Measurements from ENCODE around the gene PNLIPRP1. TPM values are rescaled to one million over a fixed set of nuclear protein-coding genes. Genes with fewer than 3 reads are reported as not detected.

Gene PNLIPRP1
- polyA plus RNA-seq, 1 donor from 2014 or later, result not detected

- no peaks in the 10 kb centered on the region for H3K79me2 ChIP-seq (replicated peaks; ENCODE audit: insufficient read depth, low read length)
Measured at GRCh38 chr10:116610443-116611152, 19.8 kb downstream of the PNLIPRP1 start.

GRCh38 chr10:116611153-116611545 lies 20.4 kb downstream of the PNLIPRP1 start:
- TF ChIP-seq RAD21 (conservative IDR thresholded peaks at IDR 0.05) (no peak), TAF1 (IDR thresholded peaks at IDR 0.05; ENCODE audit: low read depth) (no peak), MXI1 (conservative IDR thresholded peaks at IDR 0.05; ENCODE audit: poor library complexity, severe bottlenecking) (no peak), POLR2AphosphoS5 (IDR thresholded peaks at IDR 0.05) (no peak), EZH2 (IDR thresholded peaks at IDR 0.05; ENCODE audit: borderline replicate concordance, insufficient read depth, low read length, poor library complexity, severe bottlenecking) (no peak), EP300 (conservative IDR thresholded peaks at IDR 0.05; ENCODE audit: poor library complexity, severe bottlenecking) (no peak), SMC3 (conservative IDR thresholded peaks at IDR 0.05; ENCODE audit: poor library complexity) (no peak)
- TF ChIP-seq, protein P1, sequence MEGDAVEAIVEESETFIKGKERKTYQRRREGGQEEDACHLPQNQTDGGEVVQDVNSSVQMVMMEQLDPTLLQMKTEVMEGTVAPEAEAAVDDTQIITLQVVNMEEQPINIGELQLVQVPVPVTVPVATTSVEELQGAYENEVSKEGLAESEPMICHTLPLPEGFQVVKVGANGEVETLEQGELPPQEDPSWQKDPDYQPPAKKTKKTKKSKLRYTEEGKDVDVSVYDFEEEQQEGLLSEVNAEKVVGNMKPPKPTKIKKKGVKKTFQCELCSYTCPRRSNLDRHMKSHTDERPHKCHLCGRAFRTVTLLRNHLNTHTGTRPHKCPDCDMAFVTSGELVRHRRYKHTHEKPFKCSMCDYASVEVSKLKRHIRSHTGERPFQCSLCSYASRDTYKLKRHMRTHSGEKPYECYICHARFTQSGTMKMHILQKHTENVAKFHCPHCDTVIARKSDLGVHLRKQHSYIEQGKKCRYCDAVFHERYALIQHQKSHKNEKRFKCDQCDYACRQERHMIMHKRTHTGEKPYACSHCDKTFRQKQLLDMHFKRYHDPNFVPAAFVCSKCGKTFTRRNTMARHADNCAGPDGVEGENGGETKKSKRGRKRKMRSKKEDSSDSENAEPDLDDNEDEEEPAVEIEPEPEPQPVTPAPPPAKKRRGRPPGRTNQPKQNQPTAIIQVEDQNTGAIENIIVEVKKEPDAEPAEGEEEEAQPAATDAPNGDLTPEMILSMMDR (IDR thresholded peaks at IDR 0.05; ENCODE audit: poor library complexity, severe bottlenecking), result no peak
- TF ChIP-seq, protein P2, sequence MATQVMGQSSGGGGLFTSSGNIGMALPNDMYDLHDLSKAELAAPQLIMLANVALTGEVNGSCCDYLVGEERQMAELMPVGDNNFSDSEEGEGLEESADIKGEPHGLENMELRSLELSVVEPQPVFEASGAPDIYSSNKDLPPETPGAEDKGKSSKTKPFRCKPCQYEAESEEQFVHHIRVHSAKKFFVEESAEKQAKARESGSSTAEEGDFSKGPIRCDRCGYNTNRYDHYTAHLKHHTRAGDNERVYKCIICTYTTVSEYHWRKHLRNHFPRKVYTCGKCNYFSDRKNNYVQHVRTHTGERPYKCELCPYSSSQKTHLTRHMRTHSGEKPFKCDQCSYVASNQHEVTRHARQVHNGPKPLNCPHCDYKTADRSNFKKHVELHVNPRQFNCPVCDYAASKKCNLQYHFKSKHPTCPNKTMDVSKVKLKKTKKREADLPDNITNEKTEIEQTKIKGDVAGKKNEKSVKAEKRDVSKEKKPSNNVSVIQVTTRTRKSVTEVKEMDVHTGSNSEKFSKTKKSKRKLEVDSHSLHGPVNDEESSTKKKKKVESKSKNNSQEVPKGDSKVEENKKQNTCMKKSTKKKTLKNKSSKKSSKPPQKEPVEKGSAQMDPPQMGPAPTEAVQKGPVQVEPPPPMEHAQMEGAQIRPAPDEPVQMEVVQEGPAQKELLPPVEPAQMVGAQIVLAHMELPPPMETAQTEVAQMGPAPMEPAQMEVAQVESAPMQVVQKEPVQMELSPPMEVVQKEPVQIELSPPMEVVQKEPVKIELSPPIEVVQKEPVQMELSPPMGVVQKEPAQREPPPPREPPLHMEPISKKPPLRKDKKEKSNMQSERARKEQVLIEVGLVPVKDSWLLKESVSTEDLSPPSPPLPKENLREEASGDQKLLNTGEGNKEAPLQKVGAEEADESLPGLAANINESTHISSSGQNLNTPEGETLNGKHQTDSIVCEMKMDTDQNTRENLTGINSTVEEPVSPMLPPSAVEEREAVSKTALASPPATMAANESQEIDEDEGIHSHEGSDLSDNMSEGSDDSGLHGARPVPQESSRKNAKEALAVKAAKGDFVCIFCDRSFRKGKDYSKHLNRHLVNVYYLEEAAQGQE (IDR thresholded peaks at IDR 0.05; ENCODE audit: borderline replicate concordance), result no peak
- Histone ChIP-seq H3F3A (ENCODE audit: insufficient read depth, low read length, poor library complexity, severe bottlenecking) (no peaks in the 10 kb centered on the region), H3K9me3 (ENCODE audit: low read length) (no peaks in the 10 kb centered on the region), H3K9me2 (ENCODE audit: insufficient read depth, low read length) (no peaks in the 10 kb centered on the region), H3K9ac (ENCODE audit: low read length) (no peak overlapping the region), H3K79me2 (replicated peaks; ENCODE audit: insufficient read depth, low read length) (no peaks in the 10 kb centered on the region), H3K36me3 (ENCODE audit: insufficient read depth, low read length) (no peaks in the 10 kb centered on the region), H3K27me3 (ENCODE audit: insufficient read depth, low read depth, low read length) (peaks cover 4% of the 10 kb centered on the region), H3K4me2 (ENCODE audit: low read length) (no peak overlapping the region), H2AFZ (ENCODE audit: low read depth, low read length) (no peak overlapping the region), H3K27ac (ENCODE audit: low read length) (no peak overlapping the region), H3K4me3 (ENCODE audit: low read length) (no peak overlapping the region), H4K20me1 (ENCODE audit: insufficient read depth) (no peaks in the 10 kb centered on the region)

More at GRCh38 chr10:116610443-116611152, 19.8 kb downstream of the PNLIPRP1 start:
- H3K27ac ChIP-seq (ENCODE audit: low read length), result no peak overlapping the region
- H4K20me1 ChIP-seq (ENCODE audit: insufficient read depth), result no peaks in the 10 kb centered on the region
- no peak overlapping the region for H2AFZ ChIP-seq (ENCODE audit: low read depth, low read length)
- H3K9me3 ChIP-seq (ENCODE audit: low read length), result no peaks in the 10 kb centered on the region
- H3K27me3 ChIP-seq (ENCODE audit: insufficient read depth, low read depth, low read length), result peaks cover 4% of the 10 kb centered on the region
- H3K4me3 ChIP-seq (ENCODE audit: low read length), result no peak overlapping the region
- H3K4me2 ChIP-seq (ENCODE audit: low read length), result no peak overlapping the region
- H3F3A ChIP-seq (ENCODE audit: insufficient read depth, low read length, poor library complexity, severe bottlenecking), result no peaks in the 10 kb centered on the region
- no peak overlapping the region for H3K9ac ChIP-seq (ENCODE audit: low read length)
- no peaks in the 10 kb centered on the region for H3K9me2 ChIP-seq (ENCODE audit: insufficient read depth, low read length)
- TF ChIP-seq, protein P2 (IDR thresholded peaks at IDR 0.05; ENCODE audit: borderline replicate concordance), result no peak
- TF ChIP-seq EZH2 (IDR thresholded peaks at IDR 0.05; ENCODE audit: borderline replicate concordance, insufficient read depth, low read length, poor library complexity, severe bottlenecking) (no peak), EP300 (conservative IDR thresholded peaks at IDR 0.05; ENCODE audit: poor library complexity, severe bottlenecking) (no peak), POLR2AphosphoS5 (IDR thresholded peaks at IDR 0.05) (no peak), TAF1 (IDR thresholded peaks at IDR 0.05; ENCODE audit: low read depth) (no peak), SMC3 (conservative IDR thresholded peaks at IDR 0.05; ENCODE audit: poor library complexity) (no peak), MXI1 (conservative IDR thresholded peaks at IDR 0.05; ENCODE audit: poor library complexity, severe bottlenecking) (no peak), RAD21 (conservative IDR thresholded peaks at IDR 0.05) (no peak)
- TF ChIP-seq, protein P1 (IDR thresholded peaks at IDR 0.05; ENCODE audit: poor library complexity, severe bottlenecking), result no peak
- no peaks in the 10 kb centered on the region for H3K36me3 ChIP-seq (ENCODE audit: insufficient read depth, low read length)
